ENCODE data around the gene NRL.

NRL gene

DNA sequence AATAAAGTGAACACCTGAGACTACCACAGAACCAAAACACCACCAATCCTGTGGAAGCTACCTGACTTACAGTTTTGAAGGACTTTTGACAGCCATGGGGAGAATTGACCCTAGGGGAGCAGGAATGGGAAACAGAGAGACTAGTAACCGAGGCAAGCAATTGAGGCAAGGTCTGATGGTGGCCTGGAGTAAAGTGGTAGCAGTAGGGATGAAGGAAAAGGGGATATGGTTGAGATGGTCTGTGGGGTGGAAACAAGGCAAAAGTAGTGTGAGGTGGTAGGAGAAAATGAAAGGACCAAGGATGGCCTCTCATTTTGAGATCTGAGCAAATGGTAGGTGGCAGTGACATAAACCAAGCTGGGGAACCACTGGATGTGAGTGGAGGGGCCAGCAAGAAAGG is 42.1 kb upstream of the NRL start:
- TF ChIP-seq, protein P1, sequence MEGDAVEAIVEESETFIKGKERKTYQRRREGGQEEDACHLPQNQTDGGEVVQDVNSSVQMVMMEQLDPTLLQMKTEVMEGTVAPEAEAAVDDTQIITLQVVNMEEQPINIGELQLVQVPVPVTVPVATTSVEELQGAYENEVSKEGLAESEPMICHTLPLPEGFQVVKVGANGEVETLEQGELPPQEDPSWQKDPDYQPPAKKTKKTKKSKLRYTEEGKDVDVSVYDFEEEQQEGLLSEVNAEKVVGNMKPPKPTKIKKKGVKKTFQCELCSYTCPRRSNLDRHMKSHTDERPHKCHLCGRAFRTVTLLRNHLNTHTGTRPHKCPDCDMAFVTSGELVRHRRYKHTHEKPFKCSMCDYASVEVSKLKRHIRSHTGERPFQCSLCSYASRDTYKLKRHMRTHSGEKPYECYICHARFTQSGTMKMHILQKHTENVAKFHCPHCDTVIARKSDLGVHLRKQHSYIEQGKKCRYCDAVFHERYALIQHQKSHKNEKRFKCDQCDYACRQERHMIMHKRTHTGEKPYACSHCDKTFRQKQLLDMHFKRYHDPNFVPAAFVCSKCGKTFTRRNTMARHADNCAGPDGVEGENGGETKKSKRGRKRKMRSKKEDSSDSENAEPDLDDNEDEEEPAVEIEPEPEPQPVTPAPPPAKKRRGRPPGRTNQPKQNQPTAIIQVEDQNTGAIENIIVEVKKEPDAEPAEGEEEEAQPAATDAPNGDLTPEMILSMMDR (conservative IDR thresholded peaks at IDR 0.05) = no peak
- no peak overlapping the region for H3K27ac ChIP-seq

DNA sequence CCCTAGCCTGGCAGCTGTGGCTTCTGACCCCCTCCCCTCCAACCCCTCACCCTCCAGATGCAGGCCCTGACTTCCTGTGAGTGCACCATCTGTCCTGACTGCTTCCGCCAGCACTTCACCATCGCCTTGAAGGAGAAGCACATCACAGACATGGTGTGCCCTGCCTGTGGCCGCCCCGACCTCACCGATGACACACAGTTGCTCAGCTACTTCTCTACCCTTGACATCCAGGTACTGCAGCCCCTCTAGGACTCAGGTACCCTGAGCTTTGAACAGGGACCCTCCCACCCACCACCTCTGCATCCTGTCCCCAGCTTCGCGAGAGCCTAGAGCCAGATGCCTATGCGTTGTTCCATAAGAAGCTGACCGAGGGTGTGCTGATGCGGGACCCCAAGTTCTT is 40.4 kb upstream of the NRL start:
- TF ChIP-seq, protein P1 (conservative IDR thresholded peaks at IDR 0.05) = no peak
- no peak for TF ChIP-seq ZFX (IDR thresholded peaks at IDR 0.05)
- no peak overlapping the region for H3K27ac ChIP-seq

DNA sequence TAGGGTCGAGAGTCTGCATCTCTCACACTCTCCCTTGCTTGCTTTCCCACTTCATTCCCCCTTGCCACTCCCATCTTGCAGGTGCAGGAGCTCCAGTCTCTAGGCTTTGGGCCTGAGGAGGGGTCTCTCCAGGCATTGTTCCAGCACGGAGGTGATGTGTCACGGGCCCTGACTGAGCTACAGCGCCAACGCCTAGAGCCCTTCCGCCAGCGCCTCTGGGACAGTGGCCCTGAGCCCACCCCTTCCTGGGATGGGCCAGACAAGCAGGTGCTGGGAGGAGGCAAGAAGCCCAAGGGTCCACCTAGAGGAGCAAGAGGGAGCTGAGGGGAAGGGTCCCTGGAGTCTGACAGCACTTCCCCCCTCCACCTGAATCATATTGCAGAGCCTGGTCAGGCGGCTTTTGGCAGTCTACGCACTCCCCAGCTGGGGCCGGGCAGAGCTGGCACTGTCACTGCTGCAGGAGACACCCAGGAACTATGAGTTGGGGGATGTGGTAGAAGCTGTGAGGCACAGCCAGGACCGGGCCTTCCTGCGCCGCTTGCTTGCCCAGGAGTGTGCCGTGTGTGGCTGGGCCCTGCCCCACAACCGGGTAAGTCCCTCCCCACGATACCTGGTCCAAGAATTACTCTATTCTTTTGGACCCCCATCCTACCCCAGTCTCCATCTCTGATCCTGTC is 36.8 kb upstream of the NRL start:
- TF ChIP-seq ZFX (IDR thresholded peaks at IDR 0.05) = no peak
- TF ChIP-seq, protein P1 (conservative IDR thresholded peaks at IDR 0.05) = no peak
- no peak overlapping the region for H3K27ac ChIP-seq

DNA sequence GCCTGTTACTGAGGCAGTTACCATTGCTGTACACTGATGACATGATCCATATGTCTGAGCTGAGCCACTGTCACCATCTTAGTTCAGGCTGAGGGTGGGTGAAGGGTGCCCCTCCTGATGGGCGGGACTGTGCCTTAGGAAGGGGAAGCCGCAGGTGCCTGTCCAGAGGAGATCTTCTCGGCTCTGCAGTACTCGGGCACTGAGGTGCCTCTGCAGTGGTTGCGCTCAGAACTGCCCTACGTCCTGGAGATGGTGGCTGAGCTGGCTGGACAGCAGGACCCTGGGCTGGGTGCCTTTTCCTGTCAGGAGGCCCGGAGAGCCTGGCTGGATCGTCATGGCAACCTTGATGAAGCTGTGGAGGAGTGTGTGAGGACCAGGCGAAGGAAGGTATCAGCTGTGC is 36.2 kb upstream of the NRL start:
- no peak for TF ChIP-seq ZFX (IDR thresholded peaks at IDR 0.05)
- TF ChIP-seq, protein P1 (conservative IDR thresholded peaks at IDR 0.05) = no peak
- H3K27ac ChIP-seq = no peak overlapping the region

DNA sequence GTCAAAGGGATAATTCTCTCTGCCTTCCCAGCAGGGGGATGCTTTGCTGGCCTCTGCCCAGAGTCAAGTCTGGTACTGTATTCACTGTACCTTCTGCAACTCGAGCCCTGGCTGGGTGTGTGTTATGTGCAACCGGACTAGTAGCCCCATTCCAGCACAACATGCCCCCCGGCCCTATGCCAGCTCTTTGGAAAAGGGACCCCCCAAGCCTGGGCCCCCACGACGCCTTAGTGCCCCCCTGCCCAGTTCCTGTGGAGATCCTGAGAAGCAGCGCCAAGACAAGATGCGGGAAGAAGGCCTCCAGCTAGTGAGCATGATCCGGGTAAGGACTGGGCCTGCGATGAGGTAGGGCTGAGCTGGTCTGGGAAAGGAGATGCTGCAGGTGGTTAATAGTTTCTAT is 35.8 kb upstream of the NRL start:
- H3K27ac ChIP-seq = no peak overlapping the region
- no peak for TF ChIP-seq ZFX (IDR thresholded peaks at IDR 0.05)
- TF ChIP-seq, protein P1 (conservative IDR thresholded peaks at IDR 0.05) = no peak

DNA sequence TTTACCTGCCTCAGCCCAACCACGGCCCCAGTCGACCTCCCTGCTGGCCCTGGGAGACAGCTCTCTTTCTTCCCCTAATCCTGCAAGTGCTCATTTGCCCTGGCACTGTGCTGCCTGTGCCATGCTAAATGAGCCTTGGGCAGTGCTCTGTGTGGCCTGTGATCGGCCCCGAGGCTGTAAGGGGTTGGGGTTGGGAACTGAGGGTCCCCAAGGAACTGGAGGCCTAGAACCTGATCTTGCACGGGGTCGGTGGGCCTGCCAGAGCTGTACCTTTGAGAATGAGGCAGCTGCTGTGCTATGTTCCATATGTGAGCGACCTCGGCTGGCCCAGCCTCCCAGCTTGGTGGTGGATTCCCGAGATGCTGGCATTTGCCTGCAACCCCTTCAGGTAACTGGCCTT is 35.3 kb upstream of the NRL start:
- TF ChIP-seq, protein P1 (conservative IDR thresholded peaks at IDR 0.05) = no peak
- TF ChIP-seq ZFX (IDR thresholded peaks at IDR 0.05) = no peak
- no peak overlapping the region for H3K27ac ChIP-seq

DNA sequence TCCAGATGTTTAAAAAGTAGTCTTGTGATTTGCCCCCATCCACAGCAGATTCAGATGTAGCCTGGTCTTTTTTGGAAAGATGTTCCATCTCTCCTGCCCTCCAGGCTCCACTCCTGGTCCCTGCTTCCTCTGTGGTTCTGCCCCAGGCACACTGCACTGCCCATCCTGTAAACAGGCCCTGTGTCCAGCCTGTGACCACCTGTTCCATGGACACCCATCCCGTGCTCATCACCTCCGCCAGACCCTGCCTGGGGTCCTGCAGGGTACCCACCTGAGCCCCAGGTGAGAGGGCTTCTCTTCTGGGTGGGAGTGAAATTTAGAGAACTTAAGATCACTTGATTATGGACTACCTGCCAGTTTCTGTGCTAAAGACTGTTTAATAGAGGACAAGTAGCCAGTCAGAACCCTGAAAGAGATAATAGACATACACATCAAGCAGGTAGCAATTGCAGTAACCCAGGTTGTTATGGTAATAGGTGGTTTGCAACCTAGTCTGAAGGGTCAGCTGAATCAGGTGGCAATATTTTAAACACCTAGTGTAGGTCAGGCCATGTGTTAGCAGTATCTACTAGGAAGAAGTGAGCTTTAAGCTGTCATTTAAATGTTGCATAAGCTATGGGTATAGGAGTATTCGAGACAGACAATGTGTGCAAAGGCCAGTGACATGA is 34.7 kb upstream of the NRL start:
- TF ChIP-seq ZFX (IDR thresholded peaks at IDR 0.05) = no peak
- TF ChIP-seq, protein P1 (conservative IDR thresholded peaks at IDR 0.05) = no peak
- H3K27ac ChIP-seq = no peak overlapping the region
